ENCODE results near the gene ANO2.

DNA sequence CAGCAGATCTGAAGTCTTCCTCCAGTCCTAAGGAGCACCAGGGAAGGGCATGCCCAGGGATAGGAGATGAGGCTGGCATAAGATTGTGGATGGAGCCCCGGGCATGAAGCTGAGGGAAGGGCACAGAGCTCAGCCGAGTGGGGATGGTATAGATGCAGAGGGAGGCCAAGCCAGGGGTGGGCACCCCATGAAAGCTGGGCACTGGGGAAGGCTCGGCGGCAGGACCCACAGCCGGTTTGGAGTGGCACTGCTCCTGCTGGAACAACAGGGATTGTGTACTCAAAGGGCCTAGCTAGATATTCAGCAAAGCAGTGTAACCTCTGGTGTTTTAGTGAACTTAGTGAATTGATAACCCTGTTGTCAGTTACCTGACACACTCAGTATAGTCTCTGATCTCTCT lies 396.0 kb downstream of the ANO2 start:
- TF ChIP-seq, protein P1, sequence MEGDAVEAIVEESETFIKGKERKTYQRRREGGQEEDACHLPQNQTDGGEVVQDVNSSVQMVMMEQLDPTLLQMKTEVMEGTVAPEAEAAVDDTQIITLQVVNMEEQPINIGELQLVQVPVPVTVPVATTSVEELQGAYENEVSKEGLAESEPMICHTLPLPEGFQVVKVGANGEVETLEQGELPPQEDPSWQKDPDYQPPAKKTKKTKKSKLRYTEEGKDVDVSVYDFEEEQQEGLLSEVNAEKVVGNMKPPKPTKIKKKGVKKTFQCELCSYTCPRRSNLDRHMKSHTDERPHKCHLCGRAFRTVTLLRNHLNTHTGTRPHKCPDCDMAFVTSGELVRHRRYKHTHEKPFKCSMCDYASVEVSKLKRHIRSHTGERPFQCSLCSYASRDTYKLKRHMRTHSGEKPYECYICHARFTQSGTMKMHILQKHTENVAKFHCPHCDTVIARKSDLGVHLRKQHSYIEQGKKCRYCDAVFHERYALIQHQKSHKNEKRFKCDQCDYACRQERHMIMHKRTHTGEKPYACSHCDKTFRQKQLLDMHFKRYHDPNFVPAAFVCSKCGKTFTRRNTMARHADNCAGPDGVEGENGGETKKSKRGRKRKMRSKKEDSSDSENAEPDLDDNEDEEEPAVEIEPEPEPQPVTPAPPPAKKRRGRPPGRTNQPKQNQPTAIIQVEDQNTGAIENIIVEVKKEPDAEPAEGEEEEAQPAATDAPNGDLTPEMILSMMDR (IDR thresholded peaks at IDR 0.05; ENCODE audit: low read depth, low read length): no peak
- TF ChIP-seq EZH2phosphoT487 (IDR thresholded peaks at IDR 0.05; ENCODE audit: low read depth): no peak
